Uterus (tissue), 4 donors: ENCODE measurements around the gene ACTA1. TPM values are rescaled to one million over a fixed set of nuclear protein-coding genes. Genes with fewer than 3 reads are reported as not detected.

Experiments
- DNase-seq, 2 donors: peaks; one replicate each; pipeline ENCODE4 v3.0.0-alpha.2; 2019 to 2020
- H3K27ac ChIP-seq, 2 donors: fragments of 200-600 bp; sonication (generic); 1 replicate in 1 of 2; 2 replicates in 1 of 2; pipeline ENCODE4 v1.5.1; 2016 to 2018
- H3K27me3 ChIP-seq, 2 donors: fragments of 200-600 bp; sonication (generic); one replicate each; pipeline ENCODE4 v1.5.1; 2018 to 2019; ENCODE audit warnings: control low read depth in 1 of 2
- H3K36me3 ChIP-seq, 2 donors: fragments of 200-600 bp; sonication (generic); one replicate each; pipeline ENCODE4 v1.5.1; 2019; ENCODE audit warnings: control low read depth in 1 of 2
- H3K4me1 ChIP-seq, 2 donors: fragments of 200-600 bp; sonication (generic); one replicate each; pipeline ENCODE4 v1.5.1; 2018 to 2019; ENCODE audit warnings: control low read depth in 1 of 2
- H3K4me3 ChIP-seq, 2 donors: fragments of 200-600 bp; sonication (generic); 1 replicate in 1 of 2; 2 replicates in 1 of 2; pipeline ENCODE4 v1.5.1; 2018 to 2019; ENCODE audit warnings: mild to moderate bottlenecking in 1 of 2
- H3K9me3 ChIP-seq, 2 donors: fragments of 200-600 bp; sonication (generic); one replicate each; pipeline ENCODE4 v1.5.1; 2019; ENCODE audit warnings: control low read depth in 1 of 2
- CTCF ChIP-seq, 4 experiments: fragments of 200-600 bp in 2 of 4; fragments of 450-650 bp in 2 of 4; sonication (generic) in 2 of 4; IDR thresholded peaks; one replicate each; pipeline ENCODE4 v1.5.1; 2016 to 2019; ENCODE audit warnings: antibody characterized with exemption in 4 of 4, mild to moderate bottlenecking in 2 of 4, moderate library complexity in 1 of 4
- POLR2A ChIP-seq, 2 donors: fragments of 450-650 bp; IDR thresholded peaks; one replicate each; pipeline ENCODE4 v1.6.1; 2016; ENCODE audit warnings: antibody characterized with exemption in 2 of 2, mild to moderate bottlenecking in 1 of 2, moderate library complexity in 1 of 2
- intact Hi-C: fragments of 100-400 bp; cut with DNase I; formaldehyde crosslinking; loops from one replicate; pipeline ENCODE4 v1.15.1; 2023; ENCODE audit warnings: low total_unique reads
- total RNA-seq, 4 donors: library from RNA; depleted of rRNA in 3 of 4; stranded (reverse); fragments of >200 nt in 3 of 4; gene quantifications; one replicate each; pipeline versions ENCODE4 v1.1.0 to v1.2.4, GENCODE V29; 2014 to 2023
- donor health status: DM: yes; HTN: yes; CAD: no.

ACTA1 gene
- total RNA-seq, 4 donors from 2014 or later = 4.2 TPM; not detected in 3

GRCh38 chr1:229440851-229441537, 7.1 kb upstream of the ACTA1 start:
- Histone ChIP-seq H3K36me3 (no peaks in the 10 kb centered on the region), H3K4me3 (no peak overlapping the region), H3K27me3 (no peaks in the 10 kb centered on the region), H3K4me1 (no peaks in the 10 kb centered on the region), H3K9me3 (no peaks in the 10 kb centered on the region), H3K27ac (no peak overlapping the region)
- TF ChIP-seq CTCF (IDR thresholded peaks at IDR 0.05) = no peak
- no peak for TF ChIP-seq POLR2A (IDR thresholded peaks at IDR 0.05)
- intact Hi-C loops = no loop called here
- no peak for DNase-seq

GRCh38 chr1:229438021-229438420, 4.1 kb upstream of the ACTA1 start:
- Histone ChIP-seq H3K4me3 (no peak overlapping the region), H3K36me3 (no peaks in the 10 kb centered on the region), H3K27me3 (peaks cover 9 to 12% of the 10 kb centered on the region in 2 donors), H3K27ac (no peak overlapping the region), H3K4me1 (peaks cover 0 to 5% of the 10 kb centered on the region in 2 donors), H3K9me3 (no peaks in the 10 kb centered on the region)
- DNase-seq = no peak
- TF ChIP-seq CTCF (IDR thresholded peaks at IDR 0.05) (no peak), POLR2A (IDR thresholded peaks at IDR 0.05) (no peak)
- intact Hi-C loops = no loop called here

- no peak for DNase-seq
- intact Hi-C loops = no loop called here
Observed at GRCh38 chr1:229437443-229437842, 3.5 kb upstream of the ACTA1 start.

GRCh38 chr1:229436201-229436600, 2.3 kb upstream of the ACTA1 start:
- H3K27ac ChIP-seq = no peak overlapping the region
- intact Hi-C loops = no loop called here
- H3K27me3 ChIP-seq = peaks cover 28 to 30% of the 10 kb centered on the region in 2 donors
- peaks cover 0 to 11% of the 10 kb centered on the region in 2 donors for H3K4me1 ChIP-seq
- H3K9me3 ChIP-seq = no peaks in the 10 kb centered on the region
- TF ChIP-seq POLR2A (IDR thresholded peaks at IDR 0.05) (no peak), CTCF (IDR thresholded peaks at IDR 0.05) (no peak)
- no peak overlapping the region for H3K4me3 ChIP-seq
- no peaks in the 10 kb centered on the region for H3K36me3 ChIP-seq
- DNase-seq = no peak

More at GRCh38 chr1:229437443-229437842, 3.5 kb upstream of the ACTA1 start:
- H3K27ac ChIP-seq = no peak overlapping the region
- no peaks in the 10 kb centered on the region for H3K9me3 ChIP-seq
- H3K27me3 ChIP-seq = peaks cover 15 to 18% of the 10 kb centered on the region in 2 donors
- TF ChIP-seq POLR2A (IDR thresholded peaks at IDR 0.05) (no peak), CTCF (IDR thresholded peaks at IDR 0.05) (no peak)
- H3K4me3 ChIP-seq = no peak overlapping the region
- H3K4me1 ChIP-seq = peaks cover 0 to 5% of the 10 kb centered on the region in 2 donors
- H3K36me3 ChIP-seq = no peaks in the 10 kb centered on the region

- no peaks in the 10 kb centered on the region for H3K36me3 ChIP-seq
- no peak for DNase-seq
- H3K4me1 ChIP-seq = peaks cover 0 to 11% of the 10 kb centered on the region in 2 donors
- peaks cover 34 to 46% of the 10 kb centered on the region in 2 donors for H3K27me3 ChIP-seq
- no peak overlapping the region for H3K27ac ChIP-seq
- intact Hi-C loops = no loop called here
- H3K9me3 ChIP-seq = no peaks in the 10 kb centered on the region
- no peak overlapping the region for H3K4me3 ChIP-seq
- TF ChIP-seq CTCF (IDR thresholded peaks at IDR 0.05) = no peak
- no peak for TF ChIP-seq POLR2A (IDR thresholded peaks at IDR 0.05)
Observed at GRCh38 chr1:229434641-229435051, 752 bp upstream of the ACTA1 start.
